Hepatocyte (in vitro differentiated cells): ENCODE measurements around the gene ZNF574. TPM values are rescaled to one million over a fixed set of nuclear protein-coding genes. Genes with fewer than 3 reads are reported as not detected.

Experiments used
- DNase-seq: peaks from one replicate; pipeline ENCODE4 v3.0.0-alpha.2; 2016; ENCODE audit warnings: low spot score
- H2AFZ ChIP-seq: fragments of 200-600 bp; sonication (generic); 2 replicates; pipeline ENCODE4 v1.6.0; 2016; ENCODE audit warnings: antibody characterized with exemption, mild to moderate bottlenecking
- H3K27ac ChIP-seq: fragments of 200-600 bp; sonication (generic); 2 replicates; pipeline ENCODE4 v1.5.1; 2016; ENCODE audit warnings: mild to moderate bottlenecking
- H3K27me3 ChIP-seq: fragments of 200-600 bp; sonication (generic); 2 replicates; pipeline ENCODE4 v1.6.1; 2016
- H3K36me3 ChIP-seq: fragments of 200-600 bp; sonication (generic); replicated peaks from 2 replicates; pipeline ENCODE4 v1.5.1; 2016; ENCODE audit warnings: low read depth; ENCODE audit not compliant: insufficient read depth
- H3K4me1 ChIP-seq: fragments of 200-600 bp; sonication (generic); 2 replicates; pipeline ENCODE4 v1.5.1; 2016; ENCODE audit warnings: mild to moderate bottlenecking, moderate library complexity; ENCODE audit not compliant: insufficient read depth
- H3K4me2 ChIP-seq: fragments of 200-600 bp; sonication (generic); 2 replicates; pipeline ENCODE4 v1.6.0; 2016
- H3K4me3 ChIP-seq: fragments of 200-600 bp; sonication (generic); 2 replicates; pipeline ENCODE4 v1.5.1; 2016; ENCODE audit warnings: mild to moderate bottlenecking
- H3K79me2 ChIP-seq: fragments of 200-600 bp; sonication (generic); 2 replicates; pipeline ENCODE4 v1.6.0; 2017; ENCODE audit warnings: mild to moderate bottlenecking
- H3K9me2 ChIP-seq: fragments of 200-600 bp; sonication (generic); replicated peaks from 2 replicates; pipeline ENCODE4 v1.6.0; 2017; ENCODE audit warnings: mild to moderate bottlenecking; ENCODE audit not compliant: insufficient read depth
- H3K9me3 ChIP-seq: fragments of 200-600 bp; sonication (generic); 2 replicates; pipeline ENCODE4 v1.5.1; 2016; ENCODE audit warnings: low read depth, mild to moderate bottlenecking
- H4K20me1 ChIP-seq: fragments of 200-600 bp; sonication (generic); 2 replicates; pipeline ENCODE4 v1.6.0; 2016; ENCODE audit warnings: mild to moderate bottlenecking; ENCODE audit not compliant: insufficient read depth, poor library complexity, severe bottlenecking
- EZH2 ChIP-seq: fragments of 200-600 bp; sonication (generic); IDR thresholded peaks from 2 replicates; pipeline ENCODE4 v1.6.1; 2016; ENCODE audit warnings: antibody characterized with exemption, mild to moderate bottlenecking, borderline replicate concordance
- EZH2phosphoT487 ChIP-seq: fragments of 200-600 bp; sonication (generic); IDR thresholded peaks from one replicate; pipeline ENCODE4 v1.6.1; 2018; ENCODE audit warnings: antibody characterized with exemption, mild to moderate bottlenecking, low read depth, moderate library complexity; ENCODE audit not compliant: unreplicated experiment, severe bottlenecking
- WGBS: methylation state at CpG from one replicate; pipeline ENCODE4 v1.1.6; 2016; ENCODE audit warnings: low lambda C conversion rate; ENCODE audit errors: missing lambda C conversion rate; 5-methylcytosine and 5-hydroxymethylcytosine counted together
- polyA plus RNA-seq: library from polyadenylated mRNA; unstranded; fragments of >200 nt; fragmentation: Nextera tagmentation; extraction: Ambion mirVana; gene quantifications from 2 replicates; pipeline ENCODE4 v1.2.1, GENCODE V29; 2016
- total RNA-seq: library from RNA; depleted of rRNA; stranded (reverse); fragments of >200 nt; gene quantifications from 2 replicates; pipeline ENCODE4 v1.2.3, GENCODE V29; 2014
- TF ChIP-seq, protein P1 (sequence below): fragments of 200-600 bp; sonication (generic); IDR thresholded peaks from 2 replicates; pipeline ENCODE4 v1.5.1; 2016; ENCODE audit warnings: antibody characterized with exemption, mild to moderate bottlenecking; ENCODE audit not compliant: poor library complexity

ZNF574 gene
- total and polyA plus RNA-seq, 2 experiments from 2014 or later, result 10.7 to 13.6 TPM

DNA sequence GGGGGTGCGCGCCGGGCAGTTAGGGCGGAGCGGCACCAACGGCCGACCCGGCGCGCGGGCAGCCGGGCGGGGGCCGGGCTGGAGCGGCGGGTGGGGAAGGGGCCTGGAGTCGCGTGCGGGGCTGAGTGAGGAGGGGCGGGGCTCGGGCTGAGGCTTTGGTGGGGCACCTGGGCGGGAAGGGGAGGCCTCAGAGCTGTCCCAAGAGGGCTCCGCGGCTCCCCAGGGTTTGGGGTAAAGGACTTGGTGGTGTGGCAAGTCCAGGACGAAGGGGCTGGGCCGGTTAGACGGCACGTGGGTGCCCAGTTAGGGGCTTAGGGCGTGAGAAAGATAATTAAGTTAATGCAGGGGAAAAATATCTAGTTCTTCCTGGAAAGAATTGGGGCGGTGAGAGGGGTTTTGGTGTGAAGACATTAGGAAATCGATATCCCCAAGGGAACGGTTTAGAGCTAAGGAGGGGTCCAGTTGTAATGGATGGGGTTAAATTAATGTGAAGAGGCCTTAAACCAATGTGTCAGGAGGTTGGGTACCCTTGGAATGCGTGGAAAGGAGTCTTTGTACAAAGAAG is 496 bp downstream of the ZNF574 start:
- Histone ChIP-seq H3K27me3 (no peaks in the 10 kb centered on the region), H3K79me2 (peaks cover 31% of the 10 kb centered on the region), H3K9me2 (no peaks in the 10 kb centered on the region), H2AFZ (no peak overlapping the region), H3K4me2 (peak overlapping the region; percentile 93), H3K9me3 (no peaks in the 10 kb centered on the region), H3K4me3 (peak overlapping the region; percentile 28), H4K20me1 (peaks cover 30% of the 10 kb centered on the region), H3K4me1 (peaks cover 15% of the 10 kb centered on the region), H3K27ac (peak overlapping the region; percentile 66), H3K36me3 (no peaks in the 10 kb centered on the region)
- under 1% methylated on average over 21 of the region's 33 CpGs for WGBS
- no peak for TF ChIP-seq EZH2
- no peak for TF ChIP-seq EZH2phosphoT487
- TF ChIP-seq, protein P1, sequence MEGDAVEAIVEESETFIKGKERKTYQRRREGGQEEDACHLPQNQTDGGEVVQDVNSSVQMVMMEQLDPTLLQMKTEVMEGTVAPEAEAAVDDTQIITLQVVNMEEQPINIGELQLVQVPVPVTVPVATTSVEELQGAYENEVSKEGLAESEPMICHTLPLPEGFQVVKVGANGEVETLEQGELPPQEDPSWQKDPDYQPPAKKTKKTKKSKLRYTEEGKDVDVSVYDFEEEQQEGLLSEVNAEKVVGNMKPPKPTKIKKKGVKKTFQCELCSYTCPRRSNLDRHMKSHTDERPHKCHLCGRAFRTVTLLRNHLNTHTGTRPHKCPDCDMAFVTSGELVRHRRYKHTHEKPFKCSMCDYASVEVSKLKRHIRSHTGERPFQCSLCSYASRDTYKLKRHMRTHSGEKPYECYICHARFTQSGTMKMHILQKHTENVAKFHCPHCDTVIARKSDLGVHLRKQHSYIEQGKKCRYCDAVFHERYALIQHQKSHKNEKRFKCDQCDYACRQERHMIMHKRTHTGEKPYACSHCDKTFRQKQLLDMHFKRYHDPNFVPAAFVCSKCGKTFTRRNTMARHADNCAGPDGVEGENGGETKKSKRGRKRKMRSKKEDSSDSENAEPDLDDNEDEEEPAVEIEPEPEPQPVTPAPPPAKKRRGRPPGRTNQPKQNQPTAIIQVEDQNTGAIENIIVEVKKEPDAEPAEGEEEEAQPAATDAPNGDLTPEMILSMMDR, result no peak
- no peak for DNase-seq

DNA sequence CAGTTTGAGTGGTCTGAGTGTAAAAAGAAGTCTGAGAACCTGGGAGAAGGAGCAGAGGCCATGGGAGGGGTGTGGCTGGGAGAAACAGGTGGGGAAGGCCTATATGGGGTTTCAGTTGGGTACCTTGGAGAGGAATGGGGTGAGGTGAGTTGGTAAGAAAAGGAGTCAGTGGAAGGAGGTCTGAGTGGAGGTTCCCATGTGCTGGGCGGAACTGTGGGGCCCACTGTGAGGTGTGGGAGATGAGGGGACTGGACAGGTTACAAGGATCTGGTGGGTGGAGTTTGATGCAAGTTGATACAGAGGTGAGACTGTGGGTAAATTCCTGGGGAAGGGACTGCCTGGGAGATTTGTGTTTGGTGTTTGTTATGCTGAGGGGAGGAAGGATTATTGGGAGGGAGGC is 2.1 kb downstream of the ZNF574 start:
- no peak for DNase-seq
- H4K20me1 ChIP-seq, result peaks cover 30% of the 10 kb centered on the region
- peaks cover 34% of the 10 kb centered on the region for H3K79me2 ChIP-seq
- H2AFZ ChIP-seq, result no peak overlapping the region
- peak overlapping the region; percentile 93 for H3K4me2 ChIP-seq
- TF ChIP-seq, protein P1, result no peak
- TF ChIP-seq EZH2 (no peak), EZH2phosphoT487 (no peak)
- no peaks in the 10 kb centered on the region for H3K9me3 ChIP-seq
- no peaks in the 10 kb centered on the region for H3K9me2 ChIP-seq
- WGBS, result 89% methylated on average over 1 of the region's 1 CpG
- H3K27me3 ChIP-seq, result no peaks in the 10 kb centered on the region
- peaks cover 15% of the 10 kb centered on the region for H3K4me1 ChIP-seq
- H3K4me3 ChIP-seq, result no peak overlapping the region
- no peaks in the 10 kb centered on the region for H3K36me3 ChIP-seq
- H3K27ac ChIP-seq, result no peak overlapping the region

DNA sequence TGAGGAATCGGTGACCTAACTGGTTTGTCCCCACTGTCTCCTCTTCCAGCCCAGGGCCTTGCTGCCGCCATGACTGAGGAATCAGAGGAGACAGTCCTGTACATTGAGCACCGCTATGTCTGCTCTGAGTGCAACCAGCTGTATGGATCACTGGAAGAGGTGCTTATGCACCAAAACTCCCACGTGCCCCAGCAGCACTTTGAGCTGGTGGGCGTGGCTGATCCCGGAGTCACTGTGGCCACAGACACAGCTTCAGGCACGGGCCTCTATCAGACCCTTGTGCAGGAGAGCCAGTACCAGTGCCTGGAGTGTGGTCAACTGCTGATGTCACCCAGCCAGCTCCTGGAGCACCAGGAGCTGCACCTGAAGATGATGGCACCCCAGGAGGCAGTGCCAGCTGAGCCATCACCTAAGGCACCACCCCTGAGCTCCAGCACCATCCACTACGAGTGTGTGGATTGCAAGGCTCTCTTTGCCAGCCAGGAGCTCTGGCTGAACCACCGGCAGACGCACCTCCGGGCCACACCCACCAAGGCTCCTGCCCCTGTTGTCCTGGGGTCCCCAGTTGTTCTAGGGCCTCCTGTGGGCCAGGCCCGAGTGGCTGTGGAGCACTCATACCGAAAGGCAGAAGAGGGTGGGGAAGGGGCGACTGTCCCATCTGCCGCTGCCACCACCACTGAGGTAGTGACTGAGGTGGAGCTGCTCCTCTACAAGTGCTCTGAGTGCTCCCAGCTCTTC is 2.7 kb downstream of the ZNF574 start:
- no peak overlapping the region for H2AFZ ChIP-seq
- H3K4me3 ChIP-seq, result no peak overlapping the region
- H3K79me2 ChIP-seq, result peaks cover 34% of the 10 kb centered on the region
- peaks cover 15% of the 10 kb centered on the region for H3K4me1 ChIP-seq
- H3K27ac ChIP-seq, result no peak overlapping the region
- no peaks in the 10 kb centered on the region for H3K36me3 ChIP-seq
- TF ChIP-seq EZH2phosphoT487, result no peak
- TF ChIP-seq, protein P1, result no peak
- H3K9me2 ChIP-seq, result no peaks in the 10 kb centered on the region
- H4K20me1 ChIP-seq, result peaks cover 30% of the 10 kb centered on the region
- WGBS, result 91% methylated on average over 15 of the region's 15 CpGs
- DNase-seq, result no peak
- no peak overlapping the region for H3K4me2 ChIP-seq
- H3K9me3 ChIP-seq, result no peaks in the 10 kb centered on the region
- no peaks in the 10 kb centered on the region for H3K27me3 ChIP-seq
